AG08396 (cell line): Measurements from ENCODE around the gene SUSD2.
"Not testable (repeated sequence)": the region's sequence is repeated elsewhere in the genome, so short reads cannot be mapped to it uniquely, and the experiment has no call there.

ENCODE experiments used
- DNase-seq: peaks from one replicate; pipeline ENCODE4 v3.0.0; 2012; ENCODE audit warnings: low spot score, mixed read lengths

Gene SUSD2

GRCh38 chr22:24188705-24189248, 7.5 kb downstream of the SUSD2 start:
- DNase-seq, result no peak

DNA sequence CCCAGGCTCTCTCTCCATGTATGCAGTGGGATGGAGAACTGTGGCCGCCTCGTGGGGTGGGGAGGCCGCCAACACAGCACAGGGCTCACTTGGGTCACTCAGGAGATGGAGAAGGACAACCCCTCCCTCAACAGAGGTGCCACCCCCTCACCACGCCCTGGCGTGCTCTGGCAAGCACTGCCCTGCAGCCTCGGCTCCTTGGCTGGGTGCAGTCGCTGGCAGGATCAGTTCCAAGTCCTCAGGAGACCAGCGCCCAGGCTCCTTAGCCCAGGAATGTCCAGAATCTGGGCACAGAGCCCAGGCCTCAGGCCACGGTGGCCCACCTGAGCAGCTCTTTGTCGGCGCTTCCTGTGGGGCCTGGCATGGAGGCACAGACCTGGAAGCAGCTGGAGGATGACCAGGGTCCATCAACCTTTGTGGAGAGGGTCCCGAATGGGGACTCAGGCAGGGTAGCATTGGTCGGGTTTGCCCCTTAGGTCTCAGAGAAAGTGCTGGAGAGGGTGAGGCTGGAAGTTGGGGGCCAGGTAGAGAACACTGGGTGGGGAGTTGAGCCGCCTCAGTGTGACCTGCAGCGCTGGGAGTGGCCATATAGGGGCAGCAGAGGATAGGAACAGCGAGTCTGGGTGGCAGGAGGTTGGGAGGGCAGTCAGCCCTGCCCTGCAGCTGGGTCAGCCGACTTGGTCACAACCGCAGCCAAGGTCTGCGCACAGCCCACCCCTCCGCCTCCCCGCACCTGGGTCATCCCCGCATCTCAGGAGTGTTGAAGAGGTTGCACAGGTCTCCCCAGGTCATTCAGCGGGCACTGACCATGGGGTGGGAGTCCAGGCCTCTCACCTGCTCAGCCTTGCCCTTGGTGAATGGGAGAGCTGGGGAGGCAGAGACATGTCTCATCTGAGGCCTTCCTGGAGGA, 8.2 kb downstream of the SUSD2 start:
- DNase-seq, result peak; percentile 93

DNA sequence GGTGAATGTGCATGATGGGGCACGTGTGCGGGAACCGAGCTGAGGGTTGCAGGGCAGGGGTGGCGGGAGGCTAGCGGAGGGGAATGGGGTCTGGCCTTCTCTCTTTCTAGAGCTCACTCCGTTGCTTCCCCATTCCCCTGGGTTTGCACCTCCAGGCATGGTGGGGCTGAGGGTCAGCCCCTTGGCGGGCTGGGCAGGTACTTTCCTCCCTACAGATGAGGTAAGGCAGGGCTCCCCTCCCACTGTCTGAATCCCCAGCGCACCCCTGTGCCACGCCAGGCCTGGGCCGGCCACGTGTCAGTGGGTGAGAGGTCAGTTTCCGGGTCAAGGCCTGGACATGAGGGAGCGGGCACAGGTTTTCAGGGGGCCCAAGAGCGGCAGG, 8.9 kb downstream of the SUSD2 start:
- no peak for DNase-seq

- DNase-seq, result no peak
Measured at GRCh38 chr22:24190596-24191208, 9.4 kb downstream of the SUSD2 start.

DNA sequence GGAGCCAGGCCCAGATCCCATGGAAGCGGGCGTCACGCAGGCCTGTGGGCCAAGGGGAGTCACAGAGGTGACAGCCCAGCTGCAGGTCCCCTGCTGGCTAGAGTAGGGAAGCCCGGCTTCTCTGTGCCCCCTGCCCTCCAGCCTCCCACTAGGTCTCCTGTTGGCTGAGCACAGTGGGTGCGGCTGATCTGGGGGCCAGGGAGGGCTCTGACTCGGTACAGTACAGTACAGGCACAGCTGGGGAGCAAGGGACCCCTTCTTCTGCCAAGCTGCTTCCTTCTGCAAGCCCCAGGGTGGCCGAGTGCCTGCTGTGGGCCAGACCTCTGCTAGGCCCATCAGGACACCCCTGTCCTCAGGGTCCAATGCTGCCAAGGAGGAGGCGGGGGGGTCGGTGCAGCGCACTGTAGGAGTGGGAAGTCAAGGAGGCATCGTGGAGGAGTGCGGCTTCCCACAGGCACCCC, 10.1 kb downstream of the SUSD2 start:
- DNase-seq, result no peak

GRCh38 chr22:24191893-24192292, 10.6 kb downstream of the SUSD2 start:
- DNase-seq, result no peak

- no peak for DNase-seq
Measured at GRCh38 chr22:24198682-24199052, 17.4 kb downstream of the SUSD2 start.

GRCh38 chr22:24200619-24201212, 19.4 kb downstream of the SUSD2 start:
- peak; percentile 58 for DNase-seq

DNA sequence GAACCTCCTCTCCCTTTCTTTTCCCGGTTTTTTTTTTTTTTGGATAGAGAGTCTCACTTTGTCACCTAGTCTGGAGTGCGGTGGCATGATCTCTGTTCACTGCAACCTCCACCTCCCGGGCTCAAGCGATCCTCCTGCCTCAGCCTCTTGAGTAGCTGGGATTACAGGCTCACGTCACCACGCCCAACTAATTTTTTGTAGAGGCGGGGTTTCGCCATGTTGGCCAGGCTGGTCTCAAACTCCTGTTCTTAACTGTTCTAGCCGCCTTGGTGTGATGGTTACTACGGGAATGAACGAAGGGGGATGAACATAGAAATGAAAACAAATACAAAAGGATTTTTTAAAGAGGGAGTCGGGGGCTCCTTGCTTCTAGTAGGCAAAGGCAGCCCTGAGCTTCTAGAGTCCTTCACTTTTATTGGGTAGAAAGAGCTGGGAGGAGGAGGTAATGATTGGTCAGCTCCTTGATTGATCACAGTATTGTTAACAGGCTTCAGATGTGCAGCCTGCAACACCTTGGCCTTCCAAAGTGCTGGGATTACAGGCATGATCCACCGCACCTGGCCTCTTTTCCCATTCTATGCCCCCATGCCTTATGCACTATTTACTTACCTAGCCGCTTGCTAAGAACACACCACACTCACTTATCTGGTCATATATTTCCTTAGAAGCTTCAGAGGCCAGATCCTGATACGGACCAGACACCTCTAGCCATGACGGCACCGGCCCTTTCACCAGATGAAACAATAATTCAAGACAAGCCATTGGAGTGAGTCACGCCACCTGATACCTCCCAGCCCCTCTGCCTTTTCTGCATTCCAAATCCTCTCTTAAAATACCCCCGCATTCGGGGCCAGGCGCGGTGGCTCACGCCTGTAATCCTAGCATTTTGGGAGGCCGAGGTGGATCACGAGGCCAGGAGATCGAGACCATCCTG, 20.7 kb downstream of the SUSD2 start:
- DNase-seq, result no peak

- not testable (repeated sequence) for DNase-seq
Measured at GRCh38 chr22:24203856-24204255, 22.6 kb downstream of the SUSD2 start.

DNA sequence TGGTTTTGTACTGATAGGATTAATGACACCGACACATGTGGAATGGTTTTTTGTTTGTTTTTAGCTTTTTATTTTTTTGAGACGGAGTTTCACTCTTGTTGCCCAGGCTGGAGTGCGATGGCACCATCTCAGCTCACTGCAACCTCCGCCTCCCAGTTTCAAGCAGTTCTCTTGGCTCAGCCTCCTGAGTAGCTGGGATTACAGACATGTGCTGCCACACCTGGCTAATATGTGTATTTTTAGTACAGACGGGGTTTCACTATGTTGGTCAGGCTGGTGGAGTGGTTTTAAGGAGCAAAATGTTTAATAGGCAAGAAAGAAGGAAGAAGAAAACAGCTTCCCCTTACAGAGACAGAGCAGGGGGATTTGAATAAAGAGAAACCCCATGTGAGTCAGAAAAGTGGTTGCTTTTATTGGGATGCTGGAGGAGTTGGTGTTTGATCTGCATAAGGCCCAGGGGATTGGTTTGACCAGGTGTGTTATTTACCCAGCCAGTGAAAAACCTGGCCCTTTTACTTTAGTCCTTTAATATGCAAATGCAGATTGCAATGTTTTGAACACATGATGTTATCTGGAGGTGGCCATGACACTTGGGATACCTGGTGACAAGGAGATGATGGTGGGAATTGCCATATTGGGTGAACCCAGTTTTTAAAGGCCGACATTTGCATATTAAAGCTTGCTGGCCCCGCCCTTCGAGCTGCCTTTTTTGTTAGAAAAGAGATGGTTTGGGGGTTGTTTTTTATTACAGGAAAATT, 24.3 kb downstream of the SUSD2 start:
- no peak for DNase-seq

DNA sequence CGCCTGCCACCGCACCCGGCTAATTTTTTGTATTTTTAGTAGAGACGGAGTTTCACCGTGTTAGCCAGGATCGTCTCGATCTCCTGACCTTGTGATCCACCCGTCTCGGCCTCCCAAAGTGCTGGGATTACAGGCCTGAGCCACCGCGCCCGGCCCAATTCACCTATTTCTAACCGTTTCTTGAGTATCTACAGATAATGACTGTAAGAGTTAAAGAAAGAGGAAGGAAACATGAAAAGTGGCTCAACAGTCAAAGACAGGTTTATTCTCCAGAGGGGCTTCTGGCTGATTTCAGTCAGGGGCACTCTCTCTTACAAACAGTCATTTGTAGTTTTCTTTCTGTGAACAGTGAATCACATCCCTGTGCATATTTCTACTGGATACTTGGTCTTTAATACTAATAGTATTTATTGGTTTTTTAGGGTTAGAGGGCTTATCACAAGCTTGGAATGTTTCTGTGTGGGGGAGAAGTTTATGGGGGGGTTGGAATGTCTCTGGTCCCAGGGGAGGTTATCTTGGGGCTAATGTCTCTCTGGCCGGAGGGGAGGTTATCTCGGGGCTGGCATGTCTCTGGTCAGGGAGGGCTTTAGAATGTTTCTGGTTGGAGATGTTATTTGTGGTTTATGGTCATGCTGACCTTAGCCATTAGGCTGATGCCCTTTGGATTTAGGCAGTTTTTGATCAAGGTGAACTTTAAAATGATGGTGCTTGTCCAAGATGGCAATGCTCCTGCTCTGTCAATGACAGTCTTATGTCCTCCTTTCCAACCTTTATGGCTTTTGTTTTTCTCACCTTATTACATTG, 25.4 kb downstream of the SUSD2 start:
- DNase-seq, result not testable (repeated sequence)

DNA sequence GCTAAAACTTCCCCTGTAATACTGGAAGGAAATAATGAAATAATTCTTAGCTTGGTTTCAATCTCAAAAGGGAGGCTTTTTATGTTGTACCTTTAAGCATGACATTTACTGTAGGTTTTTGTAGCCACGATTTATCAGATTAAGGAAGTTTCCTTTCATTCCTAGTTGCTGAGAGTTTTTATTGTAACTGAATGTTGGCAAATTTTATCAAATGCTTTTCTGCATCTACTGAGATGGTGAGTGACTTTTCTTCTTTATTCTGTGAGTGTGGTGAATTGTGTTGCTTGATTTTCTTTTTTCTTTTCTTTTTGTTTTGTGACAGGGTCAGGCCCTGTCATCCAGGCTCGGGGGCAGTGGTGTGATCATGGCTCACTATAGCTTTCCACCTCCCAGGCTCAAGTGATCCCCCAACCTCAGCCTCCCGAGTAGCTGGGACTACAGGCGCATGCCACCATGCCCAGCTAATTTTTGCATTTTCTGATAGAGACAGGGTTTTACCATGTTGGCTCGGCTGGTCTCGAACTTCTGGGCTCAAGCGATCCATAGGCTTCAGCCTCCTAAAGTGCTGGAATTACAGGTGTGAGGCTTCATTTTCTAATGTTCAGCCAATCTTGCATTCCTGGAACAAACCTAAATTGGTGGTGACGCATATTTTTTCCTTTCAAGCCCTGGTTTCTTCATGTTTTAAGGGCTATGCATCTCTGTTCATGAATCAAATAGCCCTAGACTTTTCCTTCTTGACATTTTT, 26.2 kb downstream of the SUSD2 start:
- DNase-seq, result no peak

- peak; percentile 85 for DNase-seq
Measured at GRCh38 chr22:24208012-24208749, 26.9 kb downstream of the SUSD2 start.

GRCh38 chr22:24209016-24209415, 27.7 kb downstream of the SUSD2 start:
- DNase-seq, result no peak

GRCh38 chr22:24209687-24210086, 28.4 kb downstream of the SUSD2 start:
- no peak for DNase-seq

GRCh38 chr22:24210409-24210808, 29.1 kb downstream of the SUSD2 start:
- DNase-seq, result not testable (repeated sequence)

DNA sequence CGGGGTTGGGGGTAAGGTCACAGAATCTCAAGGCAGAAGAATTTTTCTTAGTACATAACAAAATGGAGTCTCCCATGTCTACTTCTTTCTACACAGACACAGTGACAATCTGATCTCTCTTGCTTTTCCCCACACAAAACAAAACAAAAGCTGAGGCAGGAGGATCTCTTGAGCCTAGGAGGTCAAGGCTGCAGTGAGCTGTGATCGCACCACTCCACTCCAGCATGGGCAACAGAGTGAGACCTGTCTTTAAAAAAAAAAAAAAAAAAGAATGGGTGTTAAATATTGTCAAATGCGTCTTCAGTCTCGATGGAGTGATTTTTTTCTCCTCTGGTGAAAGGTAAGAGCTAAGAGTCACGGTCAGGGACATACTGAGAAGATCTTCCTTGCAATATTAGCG, 30.4 kb downstream of the SUSD2 start:
- DNase-seq, result not testable (repeated sequence)

DNA sequence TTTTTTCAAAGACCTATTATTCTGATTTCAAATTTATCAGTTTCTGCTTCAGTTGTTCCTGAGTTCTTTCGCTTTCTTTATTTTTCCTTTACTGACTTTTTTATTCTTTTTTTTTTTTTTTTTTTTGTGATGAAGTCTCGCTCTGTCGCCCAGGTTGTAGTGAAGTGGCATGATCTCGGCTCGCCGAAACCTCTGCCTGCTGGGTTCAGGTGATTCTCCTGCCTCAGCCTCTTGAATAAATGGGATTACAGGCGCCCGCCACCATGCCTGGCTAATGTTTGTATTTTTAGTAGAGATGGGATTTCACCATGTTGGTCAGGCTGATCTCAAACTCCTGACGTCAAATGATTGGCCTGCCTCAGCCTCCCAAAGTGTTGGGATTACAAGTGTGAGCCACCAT, 31.8 kb downstream of the SUSD2 start:
- not testable (repeated sequence) for DNase-seq
